Neural progenitor cell (in vitro differentiated cells): ENCODE results near the gene NBEA.

ENCODE experiments used
- CTCF ChIP-seq: fragments of 200-600 bp; sonication (generic); IDR thresholded peaks from 2 replicates; pipeline ENCODE4 v1.5.1; 2017; ENCODE audit warnings: antibody characterized with exemption, mild to moderate bottlenecking
- EZH2 ChIP-seq: fragments of 200-600 bp; sonication (generic); IDR thresholded peaks from 2 replicates; pipeline ENCODE4 v1.6.1; 2017; ENCODE audit warnings: antibody characterized with exemption, mild to moderate bottlenecking, moderate library complexity
- EZH2phosphoT487 ChIP-seq: fragments of 200-600 bp; sonication (generic); IDR thresholded peaks from 2 replicates; pipeline ENCODE4 v1.6.1; 2017; ENCODE audit warnings: antibody characterized with exemption

- TF ChIP-seq CTCF (no peak), EZH2 (no peak), EZH2phosphoT487 (no peak)
These were observed 223.1 kb downstream of the NBEA start for GRCh38 chr13:35165205-35165604.
